ENCODE data around the gene NSUN6.

DNA sequence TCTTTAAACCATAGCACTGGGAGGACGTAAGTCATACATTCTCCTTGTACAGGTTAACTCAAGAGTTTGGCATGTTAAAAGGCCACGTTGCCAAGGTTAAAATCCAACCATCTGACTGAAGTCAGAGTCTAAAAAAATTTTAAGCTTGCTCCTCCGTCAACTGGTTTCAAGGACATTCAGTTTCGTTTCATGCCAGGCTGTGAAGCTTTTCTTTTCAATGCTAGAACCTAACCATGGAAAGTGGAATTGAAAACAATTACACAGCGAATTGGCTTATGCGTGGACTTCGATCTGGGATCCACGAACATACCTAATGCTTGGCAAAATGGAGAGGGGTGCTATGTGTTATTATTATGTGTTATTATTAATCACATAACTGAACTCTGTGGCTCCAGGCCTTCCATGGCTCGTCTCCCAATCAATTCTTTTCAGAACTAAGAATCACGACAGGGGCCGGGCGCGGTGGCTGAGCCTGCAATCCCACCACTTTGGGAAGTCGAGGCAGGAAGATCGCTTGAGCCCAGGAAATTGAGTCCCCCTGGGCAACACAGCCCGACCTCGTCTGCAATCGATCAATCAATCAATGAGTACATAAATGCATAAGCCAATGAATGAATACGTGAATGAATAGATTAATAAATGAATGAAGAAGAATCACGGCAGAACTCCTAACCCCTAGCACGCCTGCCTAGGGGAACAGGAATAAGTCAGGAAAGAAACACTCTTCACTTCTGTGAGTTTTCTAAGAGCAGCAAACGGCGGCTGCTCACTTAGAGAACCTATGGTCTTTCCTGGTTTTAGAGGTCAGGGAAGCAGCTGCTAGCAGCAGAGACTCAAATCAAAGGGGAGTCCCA lies 7.1 kb upstream of the NSUN6 start:
- no peak for TF ChIP-seq POLR2A (IDR thresholded peaks at IDR 0.05)
- TF ChIP-seq, protein P1, sequence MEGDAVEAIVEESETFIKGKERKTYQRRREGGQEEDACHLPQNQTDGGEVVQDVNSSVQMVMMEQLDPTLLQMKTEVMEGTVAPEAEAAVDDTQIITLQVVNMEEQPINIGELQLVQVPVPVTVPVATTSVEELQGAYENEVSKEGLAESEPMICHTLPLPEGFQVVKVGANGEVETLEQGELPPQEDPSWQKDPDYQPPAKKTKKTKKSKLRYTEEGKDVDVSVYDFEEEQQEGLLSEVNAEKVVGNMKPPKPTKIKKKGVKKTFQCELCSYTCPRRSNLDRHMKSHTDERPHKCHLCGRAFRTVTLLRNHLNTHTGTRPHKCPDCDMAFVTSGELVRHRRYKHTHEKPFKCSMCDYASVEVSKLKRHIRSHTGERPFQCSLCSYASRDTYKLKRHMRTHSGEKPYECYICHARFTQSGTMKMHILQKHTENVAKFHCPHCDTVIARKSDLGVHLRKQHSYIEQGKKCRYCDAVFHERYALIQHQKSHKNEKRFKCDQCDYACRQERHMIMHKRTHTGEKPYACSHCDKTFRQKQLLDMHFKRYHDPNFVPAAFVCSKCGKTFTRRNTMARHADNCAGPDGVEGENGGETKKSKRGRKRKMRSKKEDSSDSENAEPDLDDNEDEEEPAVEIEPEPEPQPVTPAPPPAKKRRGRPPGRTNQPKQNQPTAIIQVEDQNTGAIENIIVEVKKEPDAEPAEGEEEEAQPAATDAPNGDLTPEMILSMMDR (IDR thresholded peaks at IDR 0.05): no peak
